Keratinocyte (primary cell): ENCODE data around the gene MDGA2.

Source experiments
- EZH2 ChIP-seq: IDR thresholded peaks from one replicate; pipeline ENCODE4 v1.6.1; 2012; ENCODE audit warnings: inconsistent platforms, mild to moderate bottlenecking, low read length, moderate library complexity
- TF ChIP-seq, protein P1 (sequence below), 3 experiments: IDR thresholded peaks in 1 of 3; conservative IDR thresholded peaks in 1 of 3; optimal IDR thresholded peaks in 1 of 3; 2 replicates in 2 of 3; 3 replicates in 1 of 3; pipeline versions ENCODE3 to v1.5.1; 2011; ENCODE audit warnings: low read length in 3 of 3, mild to moderate bottlenecking in 3 of 3, moderate library complexity in 2 of 3, control low read depth in 1 of 3, inconsistent platforms in 1 of 3; ENCODE audit not compliant: insufficient read depth in 2 of 3; ENCODE audit errors: extremely low read depth in 1 of 3

DNA sequence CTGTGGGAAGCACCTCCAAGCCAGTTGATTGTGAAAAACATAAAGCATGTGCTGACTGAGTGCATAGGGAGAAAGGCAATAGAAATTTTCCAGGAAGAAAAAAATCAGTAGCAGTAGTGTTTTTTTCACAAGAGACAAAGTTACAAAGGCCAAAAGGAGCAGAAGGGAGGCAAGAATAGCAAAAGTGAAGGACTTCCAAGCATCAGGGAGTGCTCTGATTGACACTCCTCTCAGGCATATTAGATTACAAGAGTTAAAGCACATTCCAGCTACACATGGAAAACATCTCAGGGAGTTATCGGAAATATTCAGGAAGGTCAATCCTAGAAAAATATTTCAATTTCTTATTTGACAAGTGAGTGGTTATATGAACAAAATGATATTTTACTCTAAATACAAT lies 508.0 kb downstream of the MDGA2 start:
- TF ChIP-seq, protein P1, sequence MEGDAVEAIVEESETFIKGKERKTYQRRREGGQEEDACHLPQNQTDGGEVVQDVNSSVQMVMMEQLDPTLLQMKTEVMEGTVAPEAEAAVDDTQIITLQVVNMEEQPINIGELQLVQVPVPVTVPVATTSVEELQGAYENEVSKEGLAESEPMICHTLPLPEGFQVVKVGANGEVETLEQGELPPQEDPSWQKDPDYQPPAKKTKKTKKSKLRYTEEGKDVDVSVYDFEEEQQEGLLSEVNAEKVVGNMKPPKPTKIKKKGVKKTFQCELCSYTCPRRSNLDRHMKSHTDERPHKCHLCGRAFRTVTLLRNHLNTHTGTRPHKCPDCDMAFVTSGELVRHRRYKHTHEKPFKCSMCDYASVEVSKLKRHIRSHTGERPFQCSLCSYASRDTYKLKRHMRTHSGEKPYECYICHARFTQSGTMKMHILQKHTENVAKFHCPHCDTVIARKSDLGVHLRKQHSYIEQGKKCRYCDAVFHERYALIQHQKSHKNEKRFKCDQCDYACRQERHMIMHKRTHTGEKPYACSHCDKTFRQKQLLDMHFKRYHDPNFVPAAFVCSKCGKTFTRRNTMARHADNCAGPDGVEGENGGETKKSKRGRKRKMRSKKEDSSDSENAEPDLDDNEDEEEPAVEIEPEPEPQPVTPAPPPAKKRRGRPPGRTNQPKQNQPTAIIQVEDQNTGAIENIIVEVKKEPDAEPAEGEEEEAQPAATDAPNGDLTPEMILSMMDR (optimal IDR thresholded peaks at IDR 0.05 in 1 of 3, IDR thresholded peaks at IDR 0.05 in 1 of 3, conservative IDR thresholded peaks at IDR 0.05 in 1 of 3; ENCODE audit: extremely low read depth in 1 of 3, insufficient read depth in 2 of 3, low read length in 3 of 3): no peak
- TF ChIP-seq EZH2: no peak
